ENCODE measurements around the gene DNAH6. TPM values are rescaled to one million over a fixed set of nuclear protein-coding genes. Genes with fewer than 3 reads are reported as not detected.
"Not testable (repeated sequence)": the region's sequence is repeated elsewhere in the genome, so short reads cannot be mapped to it uniquely, and the experiment has no call there.

DNAH6 gene
- total and polyA plus RNA-seq, 4 donors, result 1.9 to 16.9 (median 8.5) TPM

DNA sequence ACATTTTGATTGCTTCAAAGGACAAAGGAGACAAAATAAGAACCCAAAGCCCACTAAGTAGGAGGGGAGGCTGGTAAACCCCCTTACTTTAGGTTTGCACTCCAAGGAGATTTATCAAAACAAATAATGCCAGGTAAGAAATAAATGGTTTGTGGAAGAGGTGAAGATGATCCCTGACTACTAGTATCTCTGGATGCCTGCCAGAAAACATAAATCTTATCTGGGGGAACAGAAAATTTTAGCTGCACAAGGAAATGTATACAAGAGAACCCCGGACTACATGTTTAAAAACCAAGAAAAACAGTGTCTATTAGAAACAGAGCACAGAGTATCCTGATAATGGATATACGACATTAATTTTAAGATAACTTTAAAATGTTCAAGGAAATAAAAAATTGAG lies 250.5 kb downstream of the DNAH6 start:
- Histone ChIP-seq H3K9me3 (ENCODE audit: control insufficient read depth in 4 of 4, insufficient read depth in 3 of 4, low read length in 3 of 4) (peaks cover 0 to 6% (median 3%) of the 10 kb centered on the region in 4 donors), H3K4me1 (ENCODE audit: control insufficient read depth in 5 of 5, insufficient read depth in 5 of 5, low read length in 5 of 5) (no peaks in the 10 kb centered on the region), H3K27ac (ENCODE audit: low read depth in 1 of 2, low read length in 1 of 2) (no peak overlapping the region), H3K4me3 (no peak overlapping the region), H3K36me3 (ENCODE audit: control insufficient read depth in 4 of 4, insufficient read depth in 4 of 4, low read length in 4 of 4) (no peaks in the 10 kb centered on the region), H3K9ac (ENCODE audit: insufficient read depth in 1 of 2, low read length in 2 of 2) (no peak overlapping the region), H3K27me3 (ENCODE audit: control insufficient read depth in 3 of 3, insufficient read depth in 3 of 3, low read length in 2 of 3) (no peaks in the 10 kb centered on the region)
- TF ChIP-seq CTCF (IDR thresholded peaks at IDR 0.05; ENCODE audit: control extremely low read depth, extremely low read depth), result no peak
- ATAC-seq (ENCODE audit: insufficient read depth, low FRiP score), result no peak
- no peak for DNase-seq
- WGBS, 2 donors, result 74 to 83% methylated on average over 2 of the region's 2 CpGs

GRCh38 chr2:84768840-84769239 lies 252.5 kb downstream of the DNAH6 start:
- H3K27me3 ChIP-seq (ENCODE audit: control insufficient read depth in 3 of 3, insufficient read depth in 3 of 3, low read length in 2 of 3), result no peaks in the 10 kb centered on the region
- H3K9me3 ChIP-seq (ENCODE audit: control insufficient read depth in 4 of 4, insufficient read depth in 3 of 4, low read length in 3 of 4), result peaks cover 0 to 6% (median 3%) of the 10 kb centered on the region in 4 donors
- no peak for TF ChIP-seq CTCF (IDR thresholded peaks at IDR 0.05; ENCODE audit: control extremely low read depth, extremely low read depth)
- no peaks in the 10 kb centered on the region for H3K4me1 ChIP-seq (ENCODE audit: control insufficient read depth in 5 of 5, insufficient read depth in 5 of 5, low read length in 5 of 5)
- ATAC-seq (ENCODE audit: insufficient read depth, low FRiP score) (no peak), DNase-seq (no peak)
- WGBS, 2 donors, result 92 to 95% methylated on average over 4 of the region's 4 CpGs
- H3K4me3 ChIP-seq, result no peak overlapping the region
- no peak overlapping the region for H3K27ac ChIP-seq (ENCODE audit: low read depth in 1 of 2, low read length in 1 of 2)
- no peak overlapping the region for H3K9ac ChIP-seq (ENCODE audit: insufficient read depth in 1 of 2, low read length in 2 of 2)
- H3K36me3 ChIP-seq (ENCODE audit: control insufficient read depth in 4 of 4, insufficient read depth in 4 of 4, low read length in 4 of 4), result no peaks in the 10 kb centered on the region

- Histone ChIP-seq H3K9me3 (ENCODE audit: control insufficient read depth in 4 of 4, insufficient read depth in 3 of 4, low read length in 3 of 4) (peaks cover 0 to 6% (median 3%) of the 10 kb centered on the region in 4 donors), H3K27ac (ENCODE audit: low read depth in 1 of 2, low read length in 1 of 2) (no peak overlapping the region), H3K4me1 (ENCODE audit: control insufficient read depth in 5 of 5, insufficient read depth in 5 of 5, low read length in 5 of 5) (no peaks in the 10 kb centered on the region), H3K9ac (ENCODE audit: insufficient read depth in 1 of 2, low read length in 2 of 2) (no peak overlapping the region), H3K36me3 (ENCODE audit: control insufficient read depth in 4 of 4, insufficient read depth in 4 of 4, low read length in 4 of 4) (no peaks in the 10 kb centered on the region), H3K4me3 (no peak overlapping the region), H3K27me3 (ENCODE audit: control insufficient read depth in 3 of 3, insufficient read depth in 3 of 3, low read length in 2 of 3) (no peaks in the 10 kb centered on the region)
- no peak for TF ChIP-seq CTCF (IDR thresholded peaks at IDR 0.05; ENCODE audit: control extremely low read depth, extremely low read depth)
- 90 to 94% methylated on average over 1 of the region's 1 CpG for WGBS, 2 donors
- DNase-seq, result no peak
- no peak for ATAC-seq (ENCODE audit: insufficient read depth, low FRiP score)
These were observed 254.0 kb downstream of the DNAH6 start for GRCh38 chr2:84770280-84770679.

- H3K4me1 ChIP-seq (ENCODE audit: control insufficient read depth in 5 of 5, insufficient read depth in 5 of 5, low read length in 5 of 5), result no peaks in the 10 kb centered on the region
- H3K27me3 ChIP-seq (ENCODE audit: control insufficient read depth in 3 of 3, insufficient read depth in 3 of 3, low read length in 2 of 3), result no peaks in the 10 kb centered on the region
- no peak overlapping the region for H3K4me3 ChIP-seq
- WGBS, 2 donors, result 91 to 100% methylated on average over 1 of the region's 1 CpG
- H3K9me3 ChIP-seq (ENCODE audit: control insufficient read depth in 4 of 4, insufficient read depth in 3 of 4, low read length in 3 of 4), result peaks cover 0 to 6% (median 3%) of the 10 kb centered on the region in 4 donors
- H3K27ac ChIP-seq (ENCODE audit: low read depth in 1 of 2, low read length in 1 of 2), result no peak overlapping the region
- H3K36me3 ChIP-seq (ENCODE audit: control insufficient read depth in 4 of 4, insufficient read depth in 4 of 4, low read length in 4 of 4), result no peaks in the 10 kb centered on the region
- H3K9ac ChIP-seq (ENCODE audit: insufficient read depth in 1 of 2, low read length in 2 of 2), result no peak overlapping the region
- ATAC-seq (ENCODE audit: insufficient read depth, low FRiP score), result no peak
- no peak for TF ChIP-seq CTCF (IDR thresholded peaks at IDR 0.05; ENCODE audit: control extremely low read depth, extremely low read depth)
- DNase-seq, result no peak
These were observed 255.0 kb downstream of the DNAH6 start for GRCh38 chr2:84771251-84771650.

DNA sequence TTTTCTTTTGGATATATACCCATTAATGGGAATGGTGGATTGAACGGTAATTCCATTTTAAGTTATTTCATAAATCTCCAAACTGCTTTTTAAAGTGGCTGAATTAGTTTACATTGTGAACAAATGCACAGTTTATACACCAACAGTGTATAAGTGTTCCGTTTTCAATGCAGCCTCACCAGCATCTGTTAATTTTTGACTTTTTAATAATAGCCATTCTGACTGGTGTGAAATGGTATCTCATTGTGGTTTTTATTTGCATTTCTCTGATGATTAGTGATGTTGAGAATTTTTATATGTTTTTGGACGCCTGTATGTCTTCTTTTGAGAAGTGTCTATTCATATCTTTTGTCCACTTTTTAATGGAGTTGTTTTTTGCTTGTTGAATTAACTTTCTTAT lies 257.3 kb downstream of the DNAH6 start:
- not testable (repeated sequence) for H3K4me3 ChIP-seq; H3K27me3 ChIP-seq (ENCODE audit: control insufficient read depth in 3 of 3, insufficient read depth in 3 of 3, low read length in 2 of 3); H3K9me3 ChIP-seq (ENCODE audit: control insufficient read depth in 4 of 4, insufficient read depth in 3 of 4, low read length in 3 of 4); ATAC-seq (ENCODE audit: insufficient read depth, low FRiP score); H3K27ac ChIP-seq (ENCODE audit: low read depth in 1 of 2, low read length in 1 of 2); DNase-seq; H3K9ac ChIP-seq (ENCODE audit: insufficient read depth in 1 of 2, low read length in 2 of 2); H3K36me3 ChIP-seq (ENCODE audit: control insufficient read depth in 4 of 4, insufficient read depth in 4 of 4, low read length in 4 of 4); H3K4me1 ChIP-seq (ENCODE audit: control insufficient read depth in 5 of 5, insufficient read depth in 5 of 5, low read length in 5 of 5)
- WGBS, 2 donors, result 79 to 92% methylated on average over 3 of the region's 3 CpGs
